H1 (cell line): ENCODE measurements around the gene CENPC.

Source experiments
- GTF2F1 ChIP-seq: IDR thresholded peaks from 2 replicates; pipeline ENCODE4 v1.6.1; 2012; ENCODE audit warnings: low read depth, low read length, improper control_type of control experiment, borderline replicate concordance
- TEAD4 ChIP-seq: IDR thresholded peaks from 2 replicates; pipeline ENCODE4 v1.6.1; 2012; ENCODE audit warnings: low read depth, low read length, inconsistent platforms, mixed read lengths

GRCh38 chr4:67542076-67542475 is 3.2 kb downstream of the CENPC start:
- no peak for TF ChIP-seq TEAD4
- TF ChIP-seq GTF2F1, result no peak
